Natural killer cell (primary cell): ENCODE results near the gene FRYL. TPM values are rescaled to one million over a fixed set of nuclear protein-coding genes. Genes with fewer than 3 reads are reported as not detected.
A peak's percentile ranks its signal among the peaks of the same experiment; 100 is the strongest.

Source experiments
- ATAC-seq, 3 donors: fragments of 150-1000 bp in 2 of 3; fragments of 200-7000 bp in 1 of 3; cut with Tn5 transposase; 1 replicate in 1 of 3; 2 replicates in 2 of 3; pipeline ENCODE4 v1.10.0; 2021; ENCODE audit warnings: mild to moderate bottlenecking in 2 of 3, moderate library complexity in 2 of 3
- DNase-seq, 2 donors: peaks; one replicate each; pipeline versions ENCODE4 v3.0.0 to v3.0.0-alpha.2; 2013 to 2021; ENCODE audit warnings: mixed read lengths in 1 of 2
- H3K27ac ChIP-seq: one replicate; pipeline ENCODE4 v1.5.1; 2013; ENCODE audit warnings: mild to moderate bottlenecking, low read length
- H3K27me3 ChIP-seq: one replicate; pipeline ENCODE4 v1.6.1; 2013; ENCODE audit warnings: low read length; ENCODE audit not compliant: control insufficient read depth, insufficient read depth
- H3K36me3 ChIP-seq: one replicate; pipeline ENCODE4 v1.6.1; 2013; ENCODE audit warnings: low read length; ENCODE audit not compliant: control insufficient read depth, insufficient read depth
- H3K4me1 ChIP-seq: one replicate; pipeline ENCODE4 v1.6.1; 2013; ENCODE audit warnings: low read length; ENCODE audit not compliant: control insufficient read depth, insufficient read depth
- H3K4me3 ChIP-seq: one replicate; pipeline ENCODE4 v1.5.1; 2013; ENCODE audit warnings: low read length
- H3K9me3 ChIP-seq: one replicate; pipeline ENCODE4 v1.6.1; 2013; ENCODE audit warnings: low read length; ENCODE audit not compliant: control insufficient read depth, insufficient read depth
- H3K27ac Mint-ChIP-seq, 2 donors: one replicate each; pipeline ENCODE4 v1.8.0; 2022; ENCODE audit warnings: mild to moderate bottlenecking in 2 of 2, mixed read lengths in 2 of 2, moderate library complexity in 1 of 2
- H3K27me3 Mint-ChIP-seq, 2 donors: one replicate each; pipeline ENCODE4 v1.8.0; 2022; ENCODE audit warnings: low read depth in 2 of 2, mixed read lengths in 2 of 2
- H3K36me3 Mint-ChIP-seq: one replicate; pipeline ENCODE4 v1.8.0; 2022; ENCODE audit warnings: mixed read lengths
- H3K4me1 Mint-ChIP-seq, 2 donors: one replicate each; pipeline ENCODE4 v1.8.0; 2022; ENCODE audit warnings: mixed read lengths in 2 of 2
- H3K4me3 Mint-ChIP-seq: one replicate; pipeline ENCODE4 v1.8.0; 2022; ENCODE audit warnings: mild to moderate bottlenecking, moderate library complexity, mixed read lengths
- H3K9me3 Mint-ChIP-seq, 2 donors: one replicate each; pipeline ENCODE4 v1.8.0; 2022; ENCODE audit warnings: mixed read lengths in 2 of 2
- WGBS: methylation state at CpG from one replicate; pipeline ENCODE4 v1.1.7; 2013; ENCODE audit warnings: missing lambda C conversion rate; ENCODE audit not compliant: insufficient coverage; 5-methylcytosine and 5-hydroxymethylcytosine counted together
- intact Hi-C: fragments of 100-400 bp; cut with micrococcal nuclease; formaldehyde crosslinking; loops from one replicate; pipeline ENCODE4 v1.14.2; 2022
- total RNA-seq, 4 donors: library from RNA; stranded (reverse); fragments of 120-200 nt in 1 of 4; gene quantifications; one replicate each; pipeline versions ENCODE4 v1.2.3 to v1.2.4, GENCODE V29; 2013 to 2022
- TF ChIP-seq, protein P1 (sequence below): fragments of 200-600 bp; IDR thresholded peaks from one replicate; pipeline ENCODE4 v1.8.0; 2022; ENCODE audit warnings: antibody characterized with exemption

FRYL gene
- total RNA-seq, 3 donors from 2014 or later (not counting 1 experiment from before 2014, with no cell fraction given) = 143 to 181 (median 146) TPM

DNA sequence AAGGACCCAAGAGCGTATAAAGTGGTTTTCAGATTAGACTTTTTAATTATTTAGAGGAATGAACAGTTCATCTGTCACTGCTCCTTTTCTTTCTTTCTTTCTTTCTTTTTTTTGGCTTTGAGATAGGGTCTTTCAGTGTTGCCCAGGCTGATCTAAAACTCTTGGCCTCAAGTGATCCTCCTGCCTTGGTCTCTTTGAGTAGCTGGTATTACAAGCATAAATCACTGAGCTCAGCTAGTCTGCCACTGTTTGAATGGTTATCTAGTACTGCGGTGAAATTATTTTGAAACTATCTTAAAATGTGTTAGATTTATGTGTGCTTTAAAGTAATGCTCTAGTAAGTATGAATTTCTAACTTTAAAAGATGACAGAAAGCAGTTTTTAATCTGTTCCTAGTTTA lies 6.5 kb upstream of the FRYL start:
- intact Hi-C loops = no loop called here
- Mint-ChIP-seq H3K9me3 (no peaks in the 10 kb centered on the region), H3K36me3 (no peaks in the 10 kb centered on the region), H3K4me1 (peaks cover 0 to 2% of the 10 kb centered on the region in 2 donors), H3K4me3 (no peak overlapping the region), H3K27me3 (peaks cover 0 to 3% of the 10 kb centered on the region in 2 donors), H3K27ac (no peak overlapping the region)
- no peak for DNase-seq
- Histone ChIP-seq H3K4me1 (no peaks in the 10 kb centered on the region), H3K27me3 (no peaks in the 10 kb centered on the region), H3K9me3 (no peaks in the 10 kb centered on the region), H3K36me3 (no peaks in the 10 kb centered on the region), H3K27ac (no peak overlapping the region), H3K4me3 (no peak overlapping the region)
- ATAC-seq = no peak
- WGBS = 100% methylated on average over 1 of the region's 2 CpGs
- TF ChIP-seq, protein P1, sequence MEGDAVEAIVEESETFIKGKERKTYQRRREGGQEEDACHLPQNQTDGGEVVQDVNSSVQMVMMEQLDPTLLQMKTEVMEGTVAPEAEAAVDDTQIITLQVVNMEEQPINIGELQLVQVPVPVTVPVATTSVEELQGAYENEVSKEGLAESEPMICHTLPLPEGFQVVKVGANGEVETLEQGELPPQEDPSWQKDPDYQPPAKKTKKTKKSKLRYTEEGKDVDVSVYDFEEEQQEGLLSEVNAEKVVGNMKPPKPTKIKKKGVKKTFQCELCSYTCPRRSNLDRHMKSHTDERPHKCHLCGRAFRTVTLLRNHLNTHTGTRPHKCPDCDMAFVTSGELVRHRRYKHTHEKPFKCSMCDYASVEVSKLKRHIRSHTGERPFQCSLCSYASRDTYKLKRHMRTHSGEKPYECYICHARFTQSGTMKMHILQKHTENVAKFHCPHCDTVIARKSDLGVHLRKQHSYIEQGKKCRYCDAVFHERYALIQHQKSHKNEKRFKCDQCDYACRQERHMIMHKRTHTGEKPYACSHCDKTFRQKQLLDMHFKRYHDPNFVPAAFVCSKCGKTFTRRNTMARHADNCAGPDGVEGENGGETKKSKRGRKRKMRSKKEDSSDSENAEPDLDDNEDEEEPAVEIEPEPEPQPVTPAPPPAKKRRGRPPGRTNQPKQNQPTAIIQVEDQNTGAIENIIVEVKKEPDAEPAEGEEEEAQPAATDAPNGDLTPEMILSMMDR = no peak

DNA sequence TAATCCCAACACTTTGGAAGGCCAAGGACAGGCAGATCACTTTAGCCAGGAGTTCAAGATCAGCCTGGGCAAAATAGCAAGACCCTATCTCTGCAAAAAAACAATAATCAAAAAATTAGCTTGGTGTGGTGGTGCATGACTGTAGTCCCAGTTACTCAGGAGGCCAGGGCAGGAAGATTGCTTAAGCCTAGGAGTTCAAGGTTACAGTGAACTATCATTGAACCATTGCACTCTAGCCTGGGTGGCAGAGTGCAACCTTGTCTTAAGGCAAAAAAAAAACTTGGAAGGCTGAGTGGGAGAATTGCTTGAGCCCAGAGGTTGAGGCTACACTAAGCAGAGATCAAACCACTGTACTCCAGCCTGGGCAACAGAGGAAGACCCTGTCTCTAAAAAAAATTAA lies 5.2 kb upstream of the FRYL start:
- H3K27me3 ChIP-seq = no peaks in the 10 kb centered on the region
- H3K27ac Mint-ChIP-seq = no peak overlapping the region
- no peaks in the 10 kb centered on the region for H3K4me1 ChIP-seq
- H3K36me3 Mint-ChIP-seq = no peaks in the 10 kb centered on the region
- no peak overlapping the region for H3K4me3 Mint-ChIP-seq
- DNase-seq (no peak), ATAC-seq (no peak)
- H3K36me3 ChIP-seq = no peaks in the 10 kb centered on the region
- H3K4me3 ChIP-seq = no peak overlapping the region
- intact Hi-C loops = no loop called here
- H3K9me3 ChIP-seq = no peaks in the 10 kb centered on the region
- H3K4me1 Mint-ChIP-seq = peaks cover 10 to 14% of the 10 kb centered on the region in 2 donors
- no peak overlapping the region for H3K27ac ChIP-seq
- peaks cover 0 to 3% of the 10 kb centered on the region in 2 donors for H3K27me3 Mint-ChIP-seq
- TF ChIP-seq, protein P1 = no peak
- no peaks in the 10 kb centered on the region for H3K9me3 Mint-ChIP-seq

DNA sequence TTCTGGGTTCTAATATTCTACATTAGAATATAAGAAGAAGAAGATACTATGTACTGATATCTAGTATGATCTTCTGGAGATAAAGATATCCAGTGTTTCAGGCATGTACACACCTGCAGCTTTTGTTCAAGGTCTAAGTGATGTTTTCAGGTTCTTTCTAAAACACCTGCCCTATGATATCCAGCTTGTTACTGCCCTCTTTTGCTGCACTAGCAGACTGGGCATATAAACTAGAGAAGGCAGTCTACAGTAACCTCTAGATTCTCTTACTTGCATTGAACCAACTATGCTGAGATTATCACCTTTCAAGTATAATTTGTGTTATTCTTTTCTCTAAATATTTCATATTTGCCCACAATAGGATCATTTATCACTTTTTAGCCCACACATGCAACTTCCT lies 1.9 kb upstream of the FRYL start:
- no peaks in the 10 kb centered on the region for H3K27me3 ChIP-seq
- no peak overlapping the region for H3K27ac ChIP-seq
- H3K27ac Mint-ChIP-seq = peak overlapping the region in 1 of 2 donors; percentile 83
- no peaks in the 10 kb centered on the region for H3K9me3 ChIP-seq
- H3K4me3 ChIP-seq = no peak overlapping the region
- intact Hi-C loops = no loop called here
- H3K36me3 ChIP-seq = no peaks in the 10 kb centered on the region
- peaks cover 8% of the 10 kb centered on the region for H3K4me1 ChIP-seq
- H3K4me3 Mint-ChIP-seq = peak overlapping the region; percentile 33
- DNase-seq (peak in 1 of 2 donors; percentile 27), ATAC-seq (no peak)
- peaks cover 29 to 39% of the 10 kb centered on the region in 2 donors for H3K4me1 Mint-ChIP-seq
- H3K36me3 Mint-ChIP-seq = no peaks in the 10 kb centered on the region
- H3K27me3 Mint-ChIP-seq = no peaks in the 10 kb centered on the region
- TF ChIP-seq, protein P1 = no peak
- H3K9me3 Mint-ChIP-seq = no peaks in the 10 kb centered on the region

DNA sequence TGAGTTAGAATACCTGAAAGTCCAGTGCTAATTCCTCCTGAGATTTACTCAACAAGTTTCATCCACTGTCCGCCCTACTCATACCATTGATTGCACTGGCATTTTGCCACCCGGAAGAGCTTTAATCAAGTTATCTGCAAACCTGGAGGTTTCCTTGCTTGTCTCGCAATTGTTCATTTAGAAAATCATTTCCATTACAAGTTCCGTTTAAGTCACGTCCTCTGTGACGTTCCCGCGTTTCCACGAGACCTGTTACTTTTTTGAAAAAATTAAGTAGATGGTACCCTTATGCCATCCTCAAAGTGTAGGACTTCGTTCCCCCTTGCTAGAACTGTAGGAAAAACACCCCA lies 761 bp upstream of the FRYL start:
- Mint-ChIP-seq H3K27ac (peak overlapping the region; percentile 83 to 85), H3K4me3 (peak overlapping the region; percentile 97), H3K36me3 (no peaks in the 10 kb centered on the region), H3K27me3 (no peaks in the 10 kb centered on the region), H3K9me3 (no peaks in the 10 kb centered on the region), H3K4me1 (peaks cover 39 to 51% of the 10 kb centered on the region in 2 donors)
- H3K36me3 ChIP-seq = no peaks in the 10 kb centered on the region
- peak overlapping the region; percentile 99 for H3K4me3 ChIP-seq
- ATAC-seq = no peak
- no peaks in the 10 kb centered on the region for H3K27me3 ChIP-seq
- DNase-seq = peak; percentile 17 to 74
- peaks cover 10% of the 10 kb centered on the region for H3K4me1 ChIP-seq
- no peaks in the 10 kb centered on the region for H3K9me3 ChIP-seq
- intact Hi-C loops = loop anchor here (1.0 kb wide), 2 partner anchors 50 to 81 kb away; partner anchors contain the start of gene OCIAD1
- TF ChIP-seq, protein P1 = no peak
- 1% methylated on average over 10 of the region's 10 CpGs for WGBS
- H3K27ac ChIP-seq = peak overlapping the region; percentile 87
